AML-193 (cell line): ENCODE results near the gene ITGB6.

Source experiments
- DNase-seq, 2 experiments: peaks; one replicate each; lab custom pipeline; 2025; lab: John Stamatoyannopoulos, UW

Gene ITGB6

GRCh38 chr2:160221391-160222276 is 21.6 kb upstream of the ITGB6 start:
- no peak for DNase-seq

- DNase-seq, result no peak
These were observed 20.5 kb upstream of the ITGB6 start for GRCh38 chr2:160220545-160221009.

DNA sequence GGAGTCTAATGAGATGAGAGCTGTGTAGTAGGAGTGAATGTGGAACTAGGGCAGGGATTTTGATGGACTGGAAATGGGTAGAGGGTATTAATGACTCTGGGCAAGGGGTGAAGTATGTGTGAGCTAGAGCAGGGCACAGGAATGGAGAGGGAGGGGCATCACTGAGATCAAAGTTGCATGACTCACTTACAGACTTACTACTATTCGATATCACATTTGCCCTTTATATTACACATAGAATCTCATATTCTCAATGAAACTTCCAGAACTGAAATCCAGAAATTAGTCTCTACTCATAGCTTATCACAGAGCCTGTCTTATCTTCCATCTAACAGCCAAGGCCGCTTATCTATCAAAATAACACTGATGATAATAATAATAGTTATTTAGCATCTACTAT is 20.0 kb upstream of the ITGB6 start:
- no peak for DNase-seq

DNA sequence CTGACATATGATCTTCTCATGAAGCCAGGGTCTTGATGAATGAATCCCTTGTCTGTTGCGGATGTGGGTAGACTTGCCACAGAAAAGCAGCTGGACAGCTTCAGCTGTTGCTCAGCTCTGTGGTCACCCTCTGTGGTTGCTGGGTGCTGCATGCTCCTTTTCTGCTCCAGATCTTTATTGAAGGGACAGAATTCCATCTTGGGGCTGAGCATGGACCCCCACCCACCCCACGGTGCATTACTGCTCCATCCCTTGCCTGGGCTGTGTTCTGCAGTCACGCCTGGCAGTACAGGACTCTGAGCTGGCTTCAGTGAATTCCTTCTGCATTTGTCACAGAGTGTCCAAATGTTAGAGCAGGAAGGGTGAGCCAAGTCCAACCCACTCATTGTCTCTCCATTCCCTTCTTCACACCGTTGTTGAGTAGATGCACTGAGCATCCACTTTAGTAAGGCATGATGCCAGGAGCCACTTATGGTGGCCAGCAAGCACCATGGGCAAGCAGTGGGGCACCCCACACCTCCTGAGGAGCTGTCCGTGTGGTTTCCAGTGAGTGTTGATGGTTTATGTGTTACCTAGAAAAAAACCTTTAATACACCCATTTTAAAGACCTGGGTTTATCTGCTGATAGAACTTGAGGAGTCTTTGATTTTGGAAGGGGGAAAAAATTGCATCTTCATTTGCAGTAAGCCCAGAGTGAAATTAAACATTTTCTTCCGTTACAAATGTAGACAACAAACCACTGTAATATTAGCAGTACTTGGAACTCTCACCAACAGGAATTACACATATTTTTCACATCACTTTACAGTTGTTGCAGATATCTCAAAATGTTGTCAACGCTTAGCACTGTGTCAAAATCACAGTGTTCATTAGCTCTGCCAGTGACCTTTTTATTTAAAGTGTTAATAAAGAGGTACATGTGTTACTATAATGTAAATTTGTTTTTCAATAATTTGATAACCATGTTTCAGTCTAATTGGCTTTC is 14.7 kb upstream of the ITGB6 start:
- DNase-seq, result peak; percentile 12 to 39

GRCh38 chr2:160213511-160213910 is 13.4 kb upstream of the ITGB6 start:
- DNase-seq, result no peak

DNA sequence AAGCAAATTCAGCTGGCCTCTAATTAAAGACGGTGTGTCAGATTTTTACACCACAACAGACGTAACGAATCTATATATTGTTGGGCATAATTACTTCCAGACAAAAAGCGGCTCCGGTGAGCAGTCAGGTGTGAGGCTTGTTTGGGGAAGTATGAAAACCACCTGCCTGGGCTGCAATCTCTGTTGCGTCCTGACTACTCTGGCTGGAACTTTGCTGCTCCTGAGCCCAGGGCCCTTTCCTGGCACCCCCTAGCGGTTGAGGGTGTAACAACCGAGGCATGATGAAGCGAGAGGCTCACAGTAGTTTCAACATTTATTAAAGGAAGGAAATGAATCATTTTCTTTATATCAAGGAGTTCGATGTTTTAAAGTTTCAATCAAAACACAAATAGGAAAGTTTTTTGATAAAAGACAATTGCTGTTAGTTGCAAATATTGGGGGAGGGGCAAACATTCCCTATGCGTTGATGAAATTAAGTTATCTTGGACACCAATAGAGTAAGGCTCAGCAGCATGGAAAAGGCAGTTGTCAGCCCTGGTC is 10.6 kb upstream of the ITGB6 start:
- DNase-seq, result peak; percentile 61 to 71

GRCh38 chr2:160209516-160209856 is 9.4 kb upstream of the ITGB6 start:
- no peak for DNase-seq

DNA sequence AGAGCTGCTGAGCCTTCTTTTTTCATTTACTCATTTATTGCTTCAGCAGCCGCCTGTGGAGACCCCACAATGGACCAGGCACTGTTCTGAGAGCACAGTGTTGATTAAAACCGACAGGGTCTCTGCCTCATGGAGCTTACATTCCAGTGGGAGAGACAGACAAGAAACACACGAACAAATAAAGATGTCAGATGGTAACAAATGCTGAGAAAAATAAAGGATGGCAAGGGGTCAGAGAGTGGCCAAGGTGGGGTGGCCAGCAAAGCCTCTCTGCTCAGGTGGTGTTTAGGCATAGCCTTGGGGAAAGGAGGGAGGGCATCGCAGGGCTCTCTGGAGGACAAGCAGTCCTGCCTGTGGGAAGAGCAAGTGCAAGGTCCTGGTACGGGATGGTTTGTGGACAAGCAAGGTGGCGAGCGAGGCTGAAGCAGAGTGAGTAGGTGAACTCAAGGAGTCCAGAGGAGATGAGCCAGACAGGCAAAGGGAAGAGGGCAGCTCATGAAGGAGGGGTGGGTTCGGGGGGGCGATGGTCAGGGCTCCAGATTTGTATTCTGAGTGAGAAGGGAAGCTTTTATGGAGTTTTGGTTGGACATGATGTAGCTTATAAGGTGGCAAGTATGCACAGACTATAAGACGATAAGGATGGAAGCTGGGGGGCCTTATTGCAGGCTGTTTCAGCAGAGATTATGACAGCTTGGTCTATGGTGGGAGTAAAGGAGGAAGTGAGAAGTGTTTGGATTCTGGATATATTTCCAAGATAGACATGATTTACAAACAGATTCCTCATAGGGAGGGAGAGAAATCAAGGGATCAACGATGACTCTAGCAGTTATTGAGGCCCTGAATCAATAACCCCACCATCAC is 8.8 kb upstream of the ITGB6 start:
- DNase-seq, result no peak

GRCh38 chr2:160207804-160208654 is 8.0 kb upstream of the ITGB6 start:
- DNase-seq, result peak; percentile 23 to 35

- no peak for DNase-seq
These were observed 7.2 kb upstream of the ITGB6 start for GRCh38 chr2:160207271-160207670.

GRCh38 chr2:160206436-160206835 is 6.4 kb upstream of the ITGB6 start:
- DNase-seq, result no peak

DNA sequence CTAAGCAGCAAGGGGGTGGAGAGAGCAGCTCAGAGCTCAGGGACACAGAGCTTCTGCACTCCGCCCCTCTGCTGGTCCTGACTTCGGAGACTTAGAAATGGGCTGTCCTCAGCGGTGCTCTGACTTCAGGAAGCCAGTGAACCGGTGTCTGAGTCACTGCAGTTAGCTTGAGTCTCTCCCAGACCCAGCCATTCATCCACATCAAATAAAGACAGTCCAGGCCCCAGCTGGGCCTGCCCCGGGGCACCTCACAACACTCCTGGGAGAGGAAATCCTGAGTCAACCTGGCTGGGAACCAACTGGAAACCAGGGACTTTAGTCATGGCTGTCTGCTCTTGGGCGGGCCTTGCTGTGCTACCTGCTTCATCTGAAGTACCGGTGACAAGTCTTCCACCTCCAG is 5.4 kb upstream of the ITGB6 start:
- DNase-seq, result no peak

DNA sequence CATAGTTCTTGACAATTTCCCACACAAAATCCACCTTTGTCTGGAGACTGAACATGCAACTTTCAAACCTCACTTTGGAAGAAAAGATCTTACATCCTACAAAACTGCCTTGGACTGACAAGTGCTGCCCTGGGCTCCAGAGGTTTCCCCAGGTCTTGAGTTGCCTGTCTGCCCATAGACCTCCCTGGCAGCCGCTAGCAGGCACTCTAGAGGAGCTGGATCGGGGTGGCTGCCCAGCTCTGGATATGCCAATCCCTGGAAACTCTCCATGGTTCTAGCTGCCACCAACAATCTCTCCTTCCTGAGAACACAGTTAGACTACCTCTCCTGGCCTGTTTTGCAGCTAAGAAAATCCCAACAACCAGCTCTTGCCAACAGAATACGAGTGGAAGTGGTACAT is 3.4 kb upstream of the ITGB6 start:
- no peak for DNase-seq

DNA sequence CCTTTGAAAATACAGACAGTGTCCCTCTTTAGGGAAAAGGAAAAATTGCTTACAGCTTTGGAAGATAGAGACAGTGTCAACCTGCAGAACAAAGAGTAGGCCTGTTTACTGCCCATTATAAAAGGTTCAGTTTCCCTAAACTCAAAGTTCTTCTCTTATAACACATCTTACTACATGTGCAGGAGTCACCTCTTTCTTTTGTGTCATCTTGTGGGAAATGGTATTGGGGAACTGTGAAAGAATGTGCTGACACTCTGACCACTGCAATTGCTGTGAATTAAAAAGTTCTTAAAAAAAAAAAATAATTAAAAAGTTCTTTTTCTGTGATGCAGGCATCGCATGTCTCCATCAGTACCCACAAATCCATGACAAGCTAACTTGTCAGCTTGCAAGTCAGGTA is 2.9 kb upstream of the ITGB6 start:
- DNase-seq, result no peak

- DNase-seq, result no peak
These were observed 1.9 kb upstream of the ITGB6 start for GRCh38 chr2:160201849-160202539.

- no peak for DNase-seq
These were observed 849 bp upstream of the ITGB6 start for GRCh38 chr2:160200921-160201320.

GRCh38 chr2:160199053-160199452 is 1.0 kb downstream of the ITGB6 start:
- DNase-seq, result no peak

GRCh38 chr2:160197587-160197986 is 2.5 kb downstream of the ITGB6 start:
- DNase-seq, result no peak

- no peak for DNase-seq
These were observed 5.1 kb downstream of the ITGB6 start for GRCh38 chr2:160194946-160195345.

- DNase-seq, result no peak
These were observed 5.7 kb downstream of the ITGB6 start for GRCh38 chr2:160194351-160194750.
